Upper lobe of right lung (tissue), 1 donor: ENCODE data around the gene CELF4. TPM values are rescaled to one million over a fixed set of nuclear protein-coding genes. Genes with fewer than 3 reads are reported as not detected.

Experiments used
- ATAC-seq: fragments of 200-7000 bp; cut with Tn5 transposase; one replicate; pipeline ENCODE4 v1.9.1; 2020; ENCODE audit warnings: mild to moderate bottlenecking, moderate library complexity
- DNase-seq: peaks from one replicate; pipeline ENCODE4 v3.0.0-alpha.2; 2020
- H3K27ac ChIP-seq: fragments of 200-600 bp; one replicate; pipeline ENCODE4 v1.8.0; 2022
- H3K27me3 ChIP-seq: fragments of 200-600 bp; one replicate; pipeline ENCODE4 v1.8.0; 2022; ENCODE audit warnings: mild to moderate bottlenecking
- H3K36me3 ChIP-seq: fragments of 200-600 bp; one replicate; pipeline ENCODE4 v1.8.0; 2022
- H3K4me1 ChIP-seq: fragments of 200-600 bp; one replicate; pipeline ENCODE4 v1.8.0; 2022
- H3K4me3 ChIP-seq: fragments of 200-600 bp; one replicate; pipeline ENCODE4 v1.8.0; 2022; ENCODE audit warnings: mild to moderate bottlenecking
- H3K9me3 ChIP-seq: fragments of 200-600 bp; one replicate; pipeline ENCODE4 v1.8.0; 2022
- intact Hi-C: fragments of 100-400 bp; cut with DNase I; formaldehyde crosslinking; loops from one replicate; pipeline ENCODE4 v1.11.0; 2022
- total RNA-seq: library from RNA; stranded (reverse); fragmentation: NEBNext Ultra II Directional; extraction: Animal tissue kit (Norgen Biotek cat#: 25700); gene quantifications from one replicate; pipeline ENCODE4 v1.2.1, GENCODE V29; 2021
- TF ChIP-seq, protein P1 (sequence below): fragments of 200-600 bp; IDR thresholded peaks from one replicate; pipeline ENCODE4 v1.8.0; 2022; ENCODE audit warnings: antibody characterized with exemption
- donor health status: DM: no; HTN: yes; CAD: no; lungs with severe emphysema.

The CELF4 gene
- total RNA-seq, 1 donor from 2014 or later: 1.2 TPM

- Histone ChIP-seq H3K36me3 (no peaks in the 10 kb centered on the region), H3K9me3 (no peaks in the 10 kb centered on the region), H3K27me3 (no peaks in the 10 kb centered on the region), H3K27ac (no peak overlapping the region), H3K4me3 (no peak overlapping the region), H3K4me1 (no peaks in the 10 kb centered on the region)
- no peak for ATAC-seq
- intact Hi-C loops: no loop called here
- TF ChIP-seq, protein P1, sequence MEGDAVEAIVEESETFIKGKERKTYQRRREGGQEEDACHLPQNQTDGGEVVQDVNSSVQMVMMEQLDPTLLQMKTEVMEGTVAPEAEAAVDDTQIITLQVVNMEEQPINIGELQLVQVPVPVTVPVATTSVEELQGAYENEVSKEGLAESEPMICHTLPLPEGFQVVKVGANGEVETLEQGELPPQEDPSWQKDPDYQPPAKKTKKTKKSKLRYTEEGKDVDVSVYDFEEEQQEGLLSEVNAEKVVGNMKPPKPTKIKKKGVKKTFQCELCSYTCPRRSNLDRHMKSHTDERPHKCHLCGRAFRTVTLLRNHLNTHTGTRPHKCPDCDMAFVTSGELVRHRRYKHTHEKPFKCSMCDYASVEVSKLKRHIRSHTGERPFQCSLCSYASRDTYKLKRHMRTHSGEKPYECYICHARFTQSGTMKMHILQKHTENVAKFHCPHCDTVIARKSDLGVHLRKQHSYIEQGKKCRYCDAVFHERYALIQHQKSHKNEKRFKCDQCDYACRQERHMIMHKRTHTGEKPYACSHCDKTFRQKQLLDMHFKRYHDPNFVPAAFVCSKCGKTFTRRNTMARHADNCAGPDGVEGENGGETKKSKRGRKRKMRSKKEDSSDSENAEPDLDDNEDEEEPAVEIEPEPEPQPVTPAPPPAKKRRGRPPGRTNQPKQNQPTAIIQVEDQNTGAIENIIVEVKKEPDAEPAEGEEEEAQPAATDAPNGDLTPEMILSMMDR: no peak
- no peak for DNase-seq
These were observed 246.9 kb downstream of the CELF4 start for GRCh38 chr18:37318360-37319355.

- ATAC-seq: no peak
- TF ChIP-seq, protein P1: no peak
- Histone ChIP-seq H3K4me1 (no peaks in the 10 kb centered on the region), H3K36me3 (no peaks in the 10 kb centered on the region), H3K4me3 (no peak overlapping the region), H3K27me3 (no peaks in the 10 kb centered on the region), H3K27ac (no peak overlapping the region), H3K9me3 (no peaks in the 10 kb centered on the region)
- intact Hi-C loops: no loop called here
- no peak for DNase-seq
These were observed 248.1 kb downstream of the CELF4 start for GRCh38 chr18:37317486-37317885.

GRCh38 chr18:37316468-37316867, 249.1 kb downstream of the CELF4 start:
- no peak overlapping the region for H3K27ac ChIP-seq
- ATAC-seq: no peak
- no peaks in the 10 kb centered on the region for H3K4me1 ChIP-seq
- no peaks in the 10 kb centered on the region for H3K27me3 ChIP-seq
- TF ChIP-seq, protein P1: no peak
- H3K4me3 ChIP-seq: no peak overlapping the region
- no peaks in the 10 kb centered on the region for H3K9me3 ChIP-seq
- no peaks in the 10 kb centered on the region for H3K36me3 ChIP-seq
- intact Hi-C loops: no loop called here
- DNase-seq: no peak

GRCh38 chr18:37315935-37316334, 249.7 kb downstream of the CELF4 start:
- Histone ChIP-seq H3K27ac (no peak overlapping the region), H3K36me3 (no peaks in the 10 kb centered on the region), H3K27me3 (no peaks in the 10 kb centered on the region), H3K4me3 (no peak overlapping the region), H3K9me3 (no peaks in the 10 kb centered on the region), H3K4me1 (no peaks in the 10 kb centered on the region)
- ATAC-seq (no peak), DNase-seq (no peak)
- intact Hi-C loops: no loop called here
- TF ChIP-seq, protein P1: no peak

DNA sequence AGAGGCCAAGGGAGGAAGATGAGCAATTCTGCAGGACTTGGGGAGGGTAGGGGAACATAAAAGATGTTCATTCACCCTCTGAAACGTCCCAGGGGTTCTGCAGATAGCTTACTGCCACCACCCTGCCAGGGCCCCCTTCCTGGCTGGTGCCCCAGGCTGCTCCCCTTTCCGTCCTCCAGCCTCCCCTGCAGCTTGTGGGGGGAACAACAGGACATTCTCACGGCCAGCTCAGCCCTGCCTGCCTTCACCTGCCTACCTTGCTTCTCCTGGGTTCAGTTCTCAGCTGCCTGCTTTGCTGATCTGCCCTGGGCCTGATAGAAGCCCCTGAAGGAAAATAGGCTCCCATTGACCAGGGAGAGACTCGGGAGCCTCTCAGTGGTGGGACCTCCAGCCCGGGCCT, 251.1 kb downstream of the CELF4 start:
- no peak overlapping the region for H3K27ac ChIP-seq
- DNase-seq (no peak), ATAC-seq (no peak)
- H3K4me3 ChIP-seq: no peak overlapping the region
- H3K9me3 ChIP-seq: no peaks in the 10 kb centered on the region
- H3K27me3 ChIP-seq: no peaks in the 10 kb centered on the region
- H3K4me1 ChIP-seq: no peaks in the 10 kb centered on the region
- intact Hi-C loops: no loop called here
- TF ChIP-seq, protein P1: no peak
- H3K36me3 ChIP-seq: no peaks in the 10 kb centered on the region
